D341Med (cell line): Measurements from ENCODE around the gene EMILIN1.
"Not testable (repeated sequence)": the region's sequence is repeated elsewhere in the genome, so short reads cannot be mapped to it uniquely, and the experiment has no call there.

Experiments
- DNase-seq: peaks from one replicate; pipeline ENCODE4 v3.0.0; 2012; ENCODE audit warnings: low spot score

Gene EMILIN1

DNA sequence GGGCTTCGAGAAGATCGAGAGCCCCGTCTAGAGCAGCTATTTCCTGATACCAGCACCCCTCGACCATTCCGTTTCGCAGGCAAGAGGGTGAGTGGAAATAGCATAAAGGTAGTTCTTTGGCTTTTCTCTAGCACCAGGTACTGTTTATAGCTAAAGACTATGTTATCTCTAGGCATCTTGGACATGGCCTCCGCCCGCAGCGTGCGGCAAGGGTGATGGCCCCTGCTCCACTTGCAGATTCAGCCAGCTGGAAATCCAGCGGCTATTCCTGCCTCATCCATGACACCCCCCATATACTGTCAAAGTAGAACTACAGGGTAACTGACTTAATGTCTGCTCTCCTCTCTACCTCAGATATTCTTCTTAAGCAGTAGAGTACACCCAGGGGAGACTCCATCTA lies 23.7 kb upstream of the EMILIN1 start:
- no peak for DNase-seq

DNA sequence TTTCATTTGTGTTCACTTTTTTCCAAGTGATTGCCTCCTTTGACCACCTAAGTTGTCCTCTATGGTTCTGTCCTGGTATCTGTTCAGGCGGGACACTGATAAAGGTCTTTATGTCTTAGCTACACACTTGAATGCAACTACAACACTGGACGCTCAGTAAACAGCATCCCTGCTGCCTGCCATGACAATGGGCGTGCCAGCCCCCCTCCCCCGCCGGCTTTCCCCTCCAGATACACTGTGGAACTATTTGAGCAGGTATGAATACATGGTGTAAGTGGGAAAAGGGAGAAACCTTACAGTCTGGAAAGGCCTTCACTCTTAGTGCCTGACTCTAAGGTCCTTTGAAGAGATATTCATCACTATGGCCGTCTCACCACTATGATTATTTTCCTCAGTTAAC lies 21.2 kb upstream of the EMILIN1 start:
- no peak for DNase-seq

- DNase-seq: no peak
Measured at GRCh38 chr2:27058210-27058609, 20.2 kb upstream of the EMILIN1 start.

GRCh38 chr2:27059141-27059820 lies 19.1 kb upstream of the EMILIN1 start:
- DNase-seq: no peak

GRCh38 chr2:27060323-27060722 lies 18.1 kb upstream of the EMILIN1 start:
- DNase-seq: no peak

DNA sequence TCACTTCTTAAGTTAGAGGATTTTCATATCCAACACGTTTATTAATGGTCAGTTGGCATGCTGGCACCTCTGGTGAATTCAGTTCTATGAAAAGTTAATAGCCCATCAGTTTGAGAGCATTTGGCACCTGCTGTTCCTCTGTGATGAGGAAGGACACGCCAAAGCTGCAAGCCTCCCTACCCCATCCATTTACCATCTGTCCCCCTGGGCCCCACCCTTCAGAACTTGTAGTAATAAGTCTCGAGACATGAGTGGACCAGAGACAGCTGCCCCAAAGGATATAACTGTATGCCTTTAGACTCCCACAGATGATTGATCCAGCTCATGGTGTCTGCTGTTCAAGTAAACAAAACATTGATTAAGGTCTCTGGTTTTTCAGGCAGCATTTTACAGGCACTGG lies 13.3 kb upstream of the EMILIN1 start:
- no peak for DNase-seq

GRCh38 chr2:27067385-27067784 lies 11.0 kb upstream of the EMILIN1 start:
- DNase-seq: no peak

- no peak for DNase-seq
Measured at GRCh38 chr2:27069436-27069835, 9.0 kb upstream of the EMILIN1 start.

- no peak for DNase-seq
Measured at GRCh38 chr2:27069961-27070618, 8.3 kb upstream of the EMILIN1 start.

GRCh38 chr2:27070653-27071276 lies 7.7 kb upstream of the EMILIN1 start:
- no peak for DNase-seq

DNA sequence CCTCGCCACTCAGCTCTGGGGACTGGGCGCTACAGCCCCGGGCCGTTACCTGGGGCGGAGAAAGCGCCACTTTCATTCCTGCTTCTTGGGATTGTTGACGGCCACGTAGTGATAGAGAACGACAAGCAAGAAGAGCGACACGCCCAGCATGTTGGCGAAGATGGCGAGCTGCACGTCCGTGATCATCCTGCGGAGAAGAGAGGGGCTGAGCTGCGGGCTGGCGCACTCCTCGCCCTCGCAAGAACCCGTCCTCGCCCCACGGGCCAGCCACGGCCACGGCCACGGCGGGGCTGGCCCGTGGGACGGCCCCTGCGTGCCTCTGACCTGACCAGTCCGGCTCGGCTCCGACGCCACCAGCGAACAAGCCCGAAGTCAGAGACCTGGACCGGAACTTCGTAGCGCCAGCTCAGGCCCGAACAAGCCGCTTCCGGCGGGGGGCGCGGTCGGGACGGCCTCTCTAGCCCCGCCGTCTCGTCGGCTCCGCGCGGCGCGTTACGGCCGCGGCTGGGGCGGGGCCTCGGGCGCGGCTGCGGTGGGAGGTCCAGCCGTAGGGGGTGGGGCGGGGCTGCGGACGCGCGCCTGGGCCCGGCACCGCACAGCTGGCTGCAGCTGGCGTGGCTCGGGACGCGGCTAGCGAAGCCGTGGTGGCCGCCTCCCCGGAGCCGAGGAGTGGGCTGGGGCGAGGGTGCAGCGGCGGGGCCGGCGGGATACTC lies 7.0 kb upstream of the EMILIN1 start, which contains the start of gene OST4:
Gene OST4 (minus strand): TSS at position 378 of the 713 bp plus-strand sequence.
- DNase-seq: peak; percentile 97

GRCh38 chr2:27071990-27072830 lies 6.2 kb upstream of the EMILIN1 start:
- DNase-seq: no peak

- DNase-seq: no peak
Measured at GRCh38 chr2:27072920-27073319, 5.5 kb upstream of the EMILIN1 start.

DNA sequence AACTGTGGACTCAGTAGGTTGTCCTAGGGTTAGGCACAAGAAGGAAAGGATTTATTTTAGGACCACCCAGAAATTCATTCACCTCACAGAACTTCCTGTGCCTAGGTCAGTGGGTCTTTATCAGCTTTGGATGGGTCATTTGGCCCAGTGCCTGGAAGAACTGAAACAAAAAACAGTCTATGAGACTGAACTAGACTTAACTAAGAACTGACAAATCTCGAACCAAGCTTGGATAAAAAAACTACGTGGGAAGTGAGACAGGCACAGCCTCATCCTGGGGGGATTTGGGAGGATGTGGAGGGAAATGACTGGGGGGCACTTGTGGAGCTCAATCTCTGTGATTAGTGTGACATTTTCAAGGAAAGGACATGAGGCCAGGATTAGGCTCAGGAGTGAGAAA lies 4.6 kb upstream of the EMILIN1 start:
- DNase-seq: no peak

DNA sequence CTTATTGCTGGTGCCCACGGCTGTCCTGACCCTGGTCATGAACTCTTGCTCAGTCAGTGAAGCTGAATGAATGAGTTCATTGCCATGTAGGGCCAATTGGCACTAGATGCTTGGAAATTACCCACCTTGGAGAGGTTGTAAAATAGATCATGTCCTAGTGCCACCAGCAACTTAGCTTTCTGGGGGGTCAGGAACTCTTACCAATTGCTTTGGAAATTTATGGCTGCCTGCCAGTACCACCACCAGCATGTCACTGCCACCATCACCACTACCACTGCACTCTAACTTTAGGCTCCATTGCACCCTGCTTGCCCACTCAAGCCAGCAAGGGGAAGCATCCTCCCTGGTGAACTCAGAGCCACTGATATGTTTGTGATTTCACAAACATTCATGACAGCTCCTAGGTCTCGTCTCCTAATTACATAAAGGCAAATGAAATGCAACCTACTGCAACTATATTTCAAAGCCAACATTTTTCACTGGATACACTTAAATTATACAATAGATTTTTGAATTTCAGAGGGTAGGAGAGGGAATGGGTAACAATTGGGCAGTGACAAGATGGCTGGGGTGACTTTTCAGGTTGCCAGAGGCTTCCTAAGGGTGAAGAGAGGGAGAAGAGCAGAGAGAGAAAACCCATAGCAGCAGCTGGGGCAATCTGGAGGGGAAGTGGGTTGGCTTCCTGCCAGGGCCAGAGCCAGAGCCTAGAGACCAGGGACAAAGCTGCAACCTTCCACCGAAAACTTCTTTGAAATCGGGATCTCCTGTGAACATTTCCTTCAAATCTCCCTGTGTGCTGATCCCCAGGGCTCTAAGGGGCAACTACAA lies 3.5 kb upstream of the EMILIN1 start:
- DNase-seq: no peak

GRCh38 chr2:27075566-27075871 lies 2.9 kb upstream of the EMILIN1 start:
- DNase-seq: not testable (repeated sequence)

GRCh38 chr2:27076323-27076722 lies 2.1 kb upstream of the EMILIN1 start:
- DNase-seq: no peak

- no peak for DNase-seq
Measured at GRCh38 chr2:27077231-27077630, 1.2 kb upstream of the EMILIN1 start.

DNA sequence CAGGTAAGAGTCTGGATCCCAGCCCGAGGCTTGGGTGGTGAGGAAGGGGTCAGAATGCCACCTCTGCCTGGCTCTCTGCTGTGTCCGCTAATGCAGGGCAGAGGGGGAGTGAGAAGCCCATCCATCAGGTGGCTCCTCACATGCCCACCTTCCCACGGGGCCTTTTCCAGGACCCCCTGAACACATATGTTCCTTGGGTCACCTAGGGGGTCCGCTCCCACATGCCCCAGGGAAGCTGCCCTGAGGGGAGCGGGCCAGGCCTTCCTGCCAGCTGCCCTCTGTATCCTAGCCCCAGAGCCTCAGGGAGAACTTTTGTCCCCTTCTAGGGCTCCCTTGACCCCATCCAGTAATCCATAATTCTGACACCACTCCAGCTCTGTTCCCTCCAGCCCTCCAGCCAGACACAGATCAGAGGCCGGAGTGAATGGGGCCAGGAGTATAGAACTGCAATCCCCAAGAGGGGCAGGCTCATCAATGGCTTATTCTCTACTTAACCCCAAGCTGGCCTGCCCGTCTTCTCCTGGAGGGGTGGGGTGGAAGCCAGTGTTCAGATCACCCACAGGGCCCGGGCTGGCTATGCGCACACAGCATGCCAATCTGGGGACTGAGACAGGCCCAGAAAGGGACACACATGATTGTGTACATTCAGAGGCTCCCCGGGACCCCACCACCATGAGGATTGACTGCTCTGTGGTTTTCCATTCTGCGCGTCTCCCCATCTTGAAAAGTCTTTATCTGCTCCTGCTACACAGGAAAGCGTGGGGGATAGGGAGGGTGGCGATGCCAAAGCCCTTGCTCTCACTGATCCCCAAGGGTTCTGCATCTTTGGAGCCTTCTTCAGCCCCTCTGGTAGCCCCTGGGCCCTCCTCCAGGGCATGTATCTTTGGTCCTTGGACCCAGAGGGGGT lies 1.1 kb downstream of the EMILIN1 start:
- no peak for DNase-seq

- no peak for DNase-seq
Measured at GRCh38 chr2:27080140-27080469, 1.7 kb downstream of the EMILIN1 start.
